ENCODE data around the gene TOLLIP. TPM values are rescaled to one million over a fixed set of nuclear protein-coding genes. Genes with fewer than 3 reads are reported as not detected.
"Not testable (repeated sequence)": the region's sequence is repeated elsewhere in the genome, so short reads cannot be mapped to it uniquely, and the experiment has no call there.

The TOLLIP gene
- total RNA-seq, 2 experiments from 2014 or later: 29.6 to 45.8 TPM

DNA sequence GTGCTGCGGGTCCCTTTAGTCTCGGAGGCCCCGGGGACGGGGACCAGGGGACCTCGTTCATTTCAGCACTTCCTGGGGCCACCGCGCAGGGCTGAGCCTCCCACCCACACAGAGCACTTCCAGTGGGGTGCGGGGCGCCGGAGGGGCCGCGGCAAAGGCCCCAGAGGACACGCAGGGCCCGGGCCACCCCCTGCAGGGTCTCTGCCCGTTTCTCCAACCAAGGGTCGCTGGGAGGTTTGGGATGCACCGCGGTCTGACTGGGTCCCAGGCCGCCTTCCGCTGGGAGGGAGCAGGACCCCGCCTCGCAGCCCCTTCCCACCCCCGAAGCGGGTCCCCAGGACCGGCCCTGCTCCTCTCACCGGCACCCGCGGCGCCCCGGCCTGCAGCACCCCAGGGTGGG lies 37.5 kb downstream of the TOLLIP start:
- no peak for DNase-seq
- Mint-ChIP-seq H3K9me3 (ENCODE audit: low read depth) (no peaks in the 10 kb centered on the region), H3K4me1 (no peaks in the 10 kb centered on the region), H3K4me3 (no peak overlapping the region), H3K27me3 (no peaks in the 10 kb centered on the region), H3K36me3 (ENCODE audit: low read depth) (peaks cover 6% of the 10 kb centered on the region), H3K27ac (no peak overlapping the region)
- no peak for ATAC-seq
- ChIA-PET POLR2A (no interaction called here), CTCF (no interaction called here)
- intact Hi-C loops (cut with DNase I, micrococcal nuclease): no loop called here

DNA sequence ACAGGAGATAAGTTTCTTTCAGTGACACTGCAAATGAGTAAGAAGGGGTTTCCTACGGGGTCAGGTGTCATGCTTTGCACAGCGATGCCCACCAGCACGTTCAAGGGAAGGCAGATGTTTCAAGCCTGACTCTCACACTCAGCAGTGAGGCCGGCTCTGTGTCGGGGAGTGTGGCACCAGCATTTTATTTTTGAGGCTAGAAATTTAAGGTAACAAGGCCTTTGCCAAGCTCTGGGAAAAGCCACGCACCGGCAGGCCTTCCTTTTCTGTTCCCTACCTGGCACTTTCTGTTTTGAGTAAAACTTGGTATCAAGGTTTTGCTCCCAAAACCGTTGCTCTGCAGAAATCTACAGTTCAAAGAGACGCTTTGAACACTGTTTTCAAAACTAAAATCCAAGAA lies 38.0 kb downstream of the TOLLIP start:
- Mint-ChIP-seq H3K9me3 (ENCODE audit: low read depth) (no peaks in the 10 kb centered on the region), H3K27ac (no peak overlapping the region), H3K4me1 (no peaks in the 10 kb centered on the region), H3K4me3 (no peak overlapping the region), H3K36me3 (ENCODE audit: low read depth) (peaks cover 2% of the 10 kb centered on the region), H3K27me3 (no peaks in the 10 kb centered on the region)
- DNase-seq (no peak), ATAC-seq (no peak)
- intact Hi-C loops (cut with DNase I, micrococcal nuclease): no loop called here
- ChIA-PET CTCF (no interaction called here), POLR2A (no interaction called here)

DNA sequence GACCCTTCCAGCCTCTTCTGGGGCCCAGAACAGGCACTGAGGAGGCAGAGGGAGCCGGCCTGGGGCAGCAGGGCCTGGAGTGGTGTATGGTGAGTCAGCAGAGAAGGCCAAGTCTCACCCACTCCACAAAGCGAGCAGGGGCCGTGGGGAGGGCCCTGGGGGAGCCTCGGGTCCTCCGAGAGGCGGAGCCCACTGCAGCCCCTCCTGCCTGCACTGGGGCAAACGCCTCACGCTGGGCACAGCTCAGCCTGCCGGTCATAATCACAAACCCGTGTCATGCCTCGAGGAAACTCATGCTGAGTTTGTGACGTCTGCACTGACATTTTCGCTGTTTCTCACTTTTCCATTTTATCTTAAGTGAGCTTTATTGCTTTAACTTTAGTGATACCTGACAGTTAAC lies 38.4 kb downstream of the TOLLIP start:
- Mint-ChIP-seq H3K9me3 (ENCODE audit: low read depth) (no peaks in the 10 kb centered on the region), H3K36me3 (ENCODE audit: low read depth) (no peaks in the 10 kb centered on the region), H3K27ac (no peak overlapping the region), H3K4me3 (no peak overlapping the region), H3K4me1 (no peaks in the 10 kb centered on the region), H3K27me3 (no peaks in the 10 kb centered on the region)
- no peak for ATAC-seq
- POLR2A ChIA-PET: no interaction called here
- intact Hi-C loops (cut with DNase I, micrococcal nuclease): no loop called here
- CTCF ChIA-PET: no interaction called here
- no peak for DNase-seq

DNA sequence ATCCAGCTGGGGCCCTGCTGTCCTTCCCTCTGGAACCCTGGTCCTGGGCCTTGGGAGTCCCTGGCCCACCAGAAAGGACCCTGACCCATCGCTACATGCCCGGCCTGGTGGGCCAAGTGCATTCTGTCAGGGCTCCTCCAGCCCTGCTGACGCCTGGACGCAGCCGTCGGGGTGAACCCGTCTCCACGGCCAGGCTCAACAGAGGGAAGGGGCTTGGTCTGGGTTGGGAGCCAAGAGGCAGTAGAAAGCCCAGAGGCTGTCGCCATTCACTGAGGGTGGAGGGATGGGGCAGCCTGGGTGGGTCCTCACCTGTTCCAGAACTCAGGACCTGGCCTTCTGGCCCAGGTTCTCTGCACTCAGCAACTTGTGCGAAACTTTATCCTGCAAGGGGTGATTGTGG lies 39.0 kb downstream of the TOLLIP start:
- intact Hi-C loops (cut with DNase I, micrococcal nuclease): no loop called here
- peaks cover under 1% of the 10 kb centered on the region for H3K36me3 Mint-ChIP-seq (ENCODE audit: low read depth)
- DNase-seq (no peak), ATAC-seq (no peak)
- no peaks in the 10 kb centered on the region for H3K27me3 Mint-ChIP-seq
- POLR2A ChIA-PET: interaction anchor here (0.6 kb wide), 1 partner anchor 32 kb away, joined by 3 read pairs; no protein-coding TSS in a partner anchor
- no peak overlapping the region for H3K4me3 Mint-ChIP-seq
- H3K27ac Mint-ChIP-seq: no peak overlapping the region
- H3K9me3 Mint-ChIP-seq (ENCODE audit: low read depth): peaks cover under 1% of the 10 kb centered on the region
- no peaks in the 10 kb centered on the region for H3K4me1 Mint-ChIP-seq
- CTCF ChIA-PET: no interaction called here

DNA sequence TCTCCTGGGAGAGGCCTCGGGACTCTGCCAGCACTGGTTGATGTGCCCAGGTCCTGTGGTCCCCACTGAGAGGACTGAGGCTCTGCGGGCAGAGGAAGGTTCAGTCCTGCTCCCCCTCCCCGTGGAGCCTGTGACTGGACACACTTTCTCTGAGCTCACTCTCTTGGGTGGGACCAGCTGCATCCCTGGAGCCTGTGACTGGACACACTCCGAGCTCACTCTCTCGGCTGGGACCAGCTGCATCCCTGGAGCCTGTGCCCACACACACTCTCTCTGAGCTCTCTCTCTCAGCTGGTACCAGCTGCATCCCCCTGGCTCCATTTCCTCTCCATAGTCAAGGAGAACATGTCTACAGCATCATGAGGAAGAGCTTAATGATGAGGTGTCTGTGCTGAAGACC lies 39.5 kb downstream of the TOLLIP start:
- H3K4me1 Mint-ChIP-seq: peaks cover 1% of the 10 kb centered on the region
- POLR2A ChIA-PET: interaction anchor here (0.6 kb wide), 1 partner anchor 31 kb away, joined by 3 read pairs; no protein-coding TSS in a partner anchor
- no peak overlapping the region for H3K4me3 Mint-ChIP-seq
- H3K9me3 Mint-ChIP-seq (ENCODE audit: low read depth): peaks cover 5% of the 10 kb centered on the region
- CTCF ChIA-PET: no interaction called here
- DNase-seq (no peak), ATAC-seq (no peak)
- H3K36me3 Mint-ChIP-seq (ENCODE audit: low read depth): peaks cover 3% of the 10 kb centered on the region
- intact Hi-C loops (cut with DNase I, micrococcal nuclease): loop anchor here in 1 of 2 experiments (10.0 kb wide), 3 partner anchors 115 to 305 kb away; partner anchors contain the start of genes BRSK2 and DUSP8
- H3K27ac Mint-ChIP-seq: no peak overlapping the region
- H3K27me3 Mint-ChIP-seq: no peaks in the 10 kb centered on the region

DNA sequence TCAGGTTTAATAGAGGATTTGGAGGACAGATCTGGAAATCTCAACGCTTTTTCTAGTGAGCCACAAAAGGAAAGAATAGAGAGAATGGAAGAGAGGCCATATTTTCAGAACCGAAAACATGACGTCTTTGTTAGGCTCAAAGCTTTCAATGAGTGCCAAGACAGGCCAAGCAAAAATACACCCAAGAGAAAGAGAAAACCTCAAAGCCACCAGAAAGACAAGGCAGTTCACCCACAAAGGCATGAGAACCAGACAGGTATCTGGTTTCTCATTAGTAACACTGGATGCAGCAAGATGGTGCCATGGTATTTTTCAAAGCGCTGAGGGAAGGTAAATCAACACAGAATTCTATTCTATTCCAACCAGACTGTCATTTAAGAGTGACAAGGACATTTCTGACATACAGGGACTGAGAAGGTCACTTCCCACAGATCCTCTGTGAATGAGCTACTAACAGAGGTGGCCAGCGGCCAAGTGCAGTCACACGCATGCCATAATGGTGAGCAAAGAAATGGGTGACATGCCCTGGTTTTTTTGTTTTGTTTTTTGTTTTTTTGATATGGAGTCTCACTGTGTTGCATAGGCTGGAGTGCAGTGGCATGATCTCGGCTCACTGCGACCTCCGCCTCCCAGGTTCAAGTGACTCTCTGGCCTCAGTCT lies 41.9 kb downstream of the TOLLIP start:
- peaks cover 7% of the 10 kb centered on the region for H3K36me3 Mint-ChIP-seq (ENCODE audit: low read depth)
- DNase-seq (no peak), ATAC-seq (no peak)
- ChIA-PET POLR2A (no interaction called here), CTCF (no interaction called here)
- peaks cover 11% of the 10 kb centered on the region for H3K9me3 Mint-ChIP-seq (ENCODE audit: low read depth)
- intact Hi-C loops (cut with DNase I, micrococcal nuclease): loop anchor here in 1 of 2 experiments (10.0 kb wide), 3 partner anchors 117 to 307 kb away; partner anchors contain the start of genes BRSK2 and DUSP8
- peaks cover 14% of the 10 kb centered on the region for H3K4me1 Mint-ChIP-seq
- no peaks in the 10 kb centered on the region for H3K27me3 Mint-ChIP-seq
- no peak overlapping the region for H3K27ac Mint-ChIP-seq
- no peak overlapping the region for H3K4me3 Mint-ChIP-seq

DNA sequence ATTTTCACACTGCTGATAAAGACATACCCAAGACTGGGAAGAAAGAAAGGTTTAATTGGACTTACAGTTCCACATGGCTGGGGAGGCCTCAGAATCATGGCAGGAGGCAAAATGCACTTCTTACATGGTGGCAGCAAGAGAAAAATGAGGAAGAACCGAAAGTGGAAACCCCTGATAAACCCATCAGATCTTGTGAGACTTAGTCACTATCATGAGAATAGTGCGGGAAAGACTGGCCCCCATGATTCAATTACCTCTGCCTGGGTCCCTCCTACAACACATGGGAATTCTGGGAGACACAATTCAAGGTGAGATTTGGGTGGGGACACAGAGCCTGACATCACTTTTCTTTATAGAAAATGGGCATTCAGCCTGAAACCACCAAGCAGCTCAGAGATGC lies 42.5 kb downstream of the TOLLIP start:
- ATAC-seq, H3K27me3 Mint-ChIP-seq: not testable (repeated sequence)

DNA sequence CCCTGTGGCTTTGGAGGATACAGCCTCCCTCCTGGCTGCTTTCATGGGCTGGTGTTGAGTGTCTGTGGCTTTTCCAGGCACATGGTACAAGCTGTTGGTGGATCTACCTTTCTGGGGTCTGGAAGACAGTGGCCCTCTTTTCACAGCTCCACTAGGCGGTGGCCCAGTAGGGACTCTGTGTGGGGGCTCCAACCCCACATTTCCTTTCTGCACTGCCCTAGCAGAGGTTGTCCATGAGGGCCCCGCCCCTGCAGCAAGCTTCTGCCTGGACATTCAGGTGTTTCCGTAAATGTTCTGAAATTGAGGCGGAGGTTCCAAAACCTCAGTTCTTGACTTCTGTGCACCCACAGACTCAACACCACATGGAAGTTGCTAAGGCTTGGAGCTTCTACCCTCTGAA lies 44.0 kb downstream of the TOLLIP start:
- intact Hi-C loops (cut with DNase I, micrococcal nuclease): loop anchor here in 1 of 2 experiments (2.0 to 10.0 kb wide), 4 partner anchors 71 to 309 kb away; partner anchors contain the start of genes BRSK2 and DUSP8
- H3K4me3 Mint-ChIP-seq; POLR2A ChIA-PET; H3K27me3 Mint-ChIP-seq; DNase-seq; H3K27ac Mint-ChIP-seq; ATAC-seq; H3K36me3 Mint-ChIP-seq (ENCODE audit: low read depth): not testable (repeated sequence)
- Mint-ChIP-seq H3K9me3 (ENCODE audit: low read depth) (peaks cover 11% of the 10 kb centered on the region), H3K4me1 (peaks cover 14% of the 10 kb centered on the region)
- CTCF ChIA-PET: interaction anchor here (0.6 to 0.7 kb wide), 2 partner anchors 101 to 706 kb away, joined by 3 read pairs; no protein-coding TSS in a partner anchor

More for the DNA sequence above, 42.5 kb downstream of the TOLLIP start:
- Mint-ChIP-seq H3K4me1 (peaks cover 14% of the 10 kb centered on the region), H3K9me3 (ENCODE audit: low read depth) (peaks cover 11% of the 10 kb centered on the region)
- intact Hi-C loops (cut with DNase I, micrococcal nuclease): loop anchor here in 1 of 2 experiments (10.0 kb wide), 3 partner anchors 118 to 308 kb away; partner anchors contain the start of genes BRSK2 and DUSP8
- CTCF ChIA-PET; H3K36me3 Mint-ChIP-seq (ENCODE audit: low read depth); DNase-seq; H3K4me3 Mint-ChIP-seq; H3K27ac Mint-ChIP-seq; POLR2A ChIA-PET: not testable (repeated sequence)

DNA sequence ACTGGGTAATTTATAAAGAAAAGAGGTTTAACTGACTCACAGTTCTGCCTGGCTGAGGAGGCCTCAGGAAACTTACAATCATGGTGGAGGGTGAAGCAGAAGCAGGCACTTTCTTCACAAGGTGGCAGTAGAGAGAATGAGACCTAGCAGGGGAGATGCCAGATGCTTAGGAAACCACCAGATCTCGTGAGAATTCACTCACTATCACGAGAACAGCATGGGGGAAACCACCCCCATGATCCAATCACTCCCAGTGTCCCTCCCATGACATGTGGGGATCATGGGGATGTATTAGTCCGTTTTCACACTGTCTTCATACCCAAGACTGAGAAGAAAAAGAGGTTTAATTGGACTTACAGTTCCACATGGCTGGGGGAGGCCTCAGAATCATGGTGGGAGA lies 45.0 kb downstream of the TOLLIP start:
- H3K4me3 Mint-ChIP-seq; H3K27me3 Mint-ChIP-seq; POLR2A ChIA-PET; H3K36me3 Mint-ChIP-seq (ENCODE audit: low read depth); CTCF ChIA-PET: not testable (repeated sequence)
- intact Hi-C loops (cut with DNase I, micrococcal nuclease): loop anchor here (1.0 to 10.0 kb wide), 7 partner anchors 72 to 498 kb away; partner anchors contain the start of genes BRSK2 (in 1 of the 2), CD151 (in 1 of the 2), CTSD (in 1 of the 2) and DUSP8 (in 1 of the 2)
- Mint-ChIP-seq H3K9me3 (ENCODE audit: low read depth) (peaks cover 11% of the 10 kb centered on the region), H3K4me1 (peaks cover 14% of the 10 kb centered on the region), H3K27ac (peak overlapping the region; percentile 81)
- DNase-seq: peak; percentile 65
- ATAC-seq: peak; percentile 59

DNA sequence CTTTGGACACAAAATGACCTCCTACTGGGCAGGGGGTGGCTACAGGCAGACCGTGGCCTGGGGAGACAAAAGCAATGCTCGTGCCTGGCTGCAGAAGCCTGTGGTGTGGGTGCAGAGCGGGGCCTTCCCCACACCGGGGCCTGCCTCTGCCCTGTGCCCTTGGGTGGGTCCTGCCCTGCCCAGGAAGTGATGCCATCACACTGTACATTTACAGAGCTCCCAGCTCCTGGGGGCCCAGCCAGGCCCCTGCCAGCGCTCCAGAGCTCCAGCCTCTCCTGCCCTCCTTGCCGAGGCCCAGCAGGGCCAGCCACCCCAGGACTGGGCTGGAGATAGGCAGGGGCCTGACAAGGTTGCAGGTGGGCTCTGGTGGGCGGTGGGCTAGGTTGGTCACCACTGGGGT lies 46.4 kb downstream of the TOLLIP start:
- ChIA-PET CTCF (interaction anchor here (0.6 to 1.1 kb wide), 4 partner anchors 64 to 680 kb away, joined by 3 read pairs; no protein-coding TSS in a partner anchor), POLR2A (no interaction called here)
- Mint-ChIP-seq H3K4me3 (peak overlapping the region; percentile 70), H3K27ac (peak overlapping the region; percentile 84), H3K4me1 (peaks cover 14% of the 10 kb centered on the region), H3K9me3 (ENCODE audit: low read depth) (peaks cover 11% of the 10 kb centered on the region), H3K36me3 (ENCODE audit: low read depth) (peaks cover 7% of the 10 kb centered on the region), H3K27me3 (no peaks in the 10 kb centered on the region)
- intact Hi-C loops (cut with DNase I, micrococcal nuclease): loop anchor here (2.0 to 10.0 kb wide), 6 partner anchors 122 to 499 kb away; partner anchors contain the start of genes BRSK2 (in 1 of the 2), CD151 (in 1 of the 2), CTSD (in 1 of the 2) and DUSP8 (in 1 of the 2)
- DNase-seq (peak; percentile 35), ATAC-seq (peak; percentile 34)

DNA sequence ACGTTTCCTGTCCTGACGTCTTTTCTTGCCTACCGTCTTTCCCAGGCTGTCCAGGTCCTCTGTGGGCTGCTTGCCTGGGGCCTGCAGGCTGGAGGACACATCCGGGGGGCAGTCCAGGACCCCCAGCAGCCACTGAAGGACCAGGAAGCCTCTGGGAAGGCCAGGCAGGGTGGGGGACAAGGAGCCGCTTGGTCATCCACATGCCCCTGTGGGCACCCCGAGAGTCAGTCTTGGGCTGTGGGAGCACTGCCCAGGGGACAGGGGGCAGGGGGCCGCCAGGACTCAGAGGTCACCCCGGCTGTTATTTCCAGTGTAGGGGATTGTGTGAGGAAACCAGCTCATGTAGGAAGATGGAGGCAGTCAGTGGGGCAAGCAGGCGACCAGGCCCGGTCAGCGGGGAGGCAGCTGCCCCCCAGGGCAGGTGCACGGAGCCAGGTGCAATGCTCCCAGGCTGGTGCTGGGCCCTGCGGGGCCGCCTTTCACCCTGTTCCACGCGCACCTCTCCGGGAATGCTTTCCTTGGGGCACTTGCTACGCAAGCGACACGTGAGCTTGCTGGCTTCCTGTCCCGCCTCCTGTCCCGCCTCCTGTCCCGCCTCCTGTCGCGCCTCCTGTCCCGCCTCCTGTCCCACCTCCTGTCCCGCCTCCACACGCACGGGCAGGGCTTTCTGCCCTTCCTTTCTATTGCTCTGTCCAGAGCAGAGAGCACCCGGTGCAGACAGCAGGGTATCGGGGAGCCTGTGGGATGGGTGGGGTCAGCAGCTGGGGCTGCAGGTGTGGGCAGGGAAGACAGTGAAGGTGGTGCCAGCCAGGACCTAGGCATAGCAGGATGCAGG lies 47.0 kb downstream of the TOLLIP start:
- peaks cover 7% of the 10 kb centered on the region for H3K36me3 Mint-ChIP-seq (ENCODE audit: low read depth)
- ATAC-seq: peak; percentile 84
- intact Hi-C loops (cut with DNase I, micrococcal nuclease): loop anchor here (1.0 to 10.0 kb wide), 12 partner anchors 47 to 500 kb away; partner anchors contain the start of genes BRSK2 (in 2 of the 2), DUSP8 (in 2 of the 2), TOLLIP (in 2 of the 2) and CD151 (in 1 of the 2)
- ChIA-PET CTCF (interaction anchor here (0.6 to 1.1 kb wide), 4 partner anchors 65 to 681 kb away, joined by 3 read pairs; no protein-coding TSS in a partner anchor), POLR2A (no interaction called here)
- H3K27me3 Mint-ChIP-seq: no peaks in the 10 kb centered on the region
- H3K27ac Mint-ChIP-seq: peak overlapping the region; percentile 84
- DNase-seq: peak; percentile 96
- H3K4me1 Mint-ChIP-seq: peaks cover 14% of the 10 kb centered on the region
- peaks cover 11% of the 10 kb centered on the region for H3K9me3 Mint-ChIP-seq (ENCODE audit: low read depth)
- peak overlapping the region; percentile 70 for H3K4me3 Mint-ChIP-seq
